Stimulated activated CD8-positive, alpha-beta memory T cell treated with anti-CD3 and anti-CD28 coated beads, Interleukin-2, amount 100 ng/mL, for 48 hours (primary cell): ENCODE measurements around the gene RDH5.

ENCODE experiments used
- DNase-seq, 2 donors: peaks; one replicate each; pipeline ENCODE4 v3.0.0-alpha.2; 2020; ENCODE audit warnings: low read depth in 2 of 2

The RDH5 gene

DNA sequence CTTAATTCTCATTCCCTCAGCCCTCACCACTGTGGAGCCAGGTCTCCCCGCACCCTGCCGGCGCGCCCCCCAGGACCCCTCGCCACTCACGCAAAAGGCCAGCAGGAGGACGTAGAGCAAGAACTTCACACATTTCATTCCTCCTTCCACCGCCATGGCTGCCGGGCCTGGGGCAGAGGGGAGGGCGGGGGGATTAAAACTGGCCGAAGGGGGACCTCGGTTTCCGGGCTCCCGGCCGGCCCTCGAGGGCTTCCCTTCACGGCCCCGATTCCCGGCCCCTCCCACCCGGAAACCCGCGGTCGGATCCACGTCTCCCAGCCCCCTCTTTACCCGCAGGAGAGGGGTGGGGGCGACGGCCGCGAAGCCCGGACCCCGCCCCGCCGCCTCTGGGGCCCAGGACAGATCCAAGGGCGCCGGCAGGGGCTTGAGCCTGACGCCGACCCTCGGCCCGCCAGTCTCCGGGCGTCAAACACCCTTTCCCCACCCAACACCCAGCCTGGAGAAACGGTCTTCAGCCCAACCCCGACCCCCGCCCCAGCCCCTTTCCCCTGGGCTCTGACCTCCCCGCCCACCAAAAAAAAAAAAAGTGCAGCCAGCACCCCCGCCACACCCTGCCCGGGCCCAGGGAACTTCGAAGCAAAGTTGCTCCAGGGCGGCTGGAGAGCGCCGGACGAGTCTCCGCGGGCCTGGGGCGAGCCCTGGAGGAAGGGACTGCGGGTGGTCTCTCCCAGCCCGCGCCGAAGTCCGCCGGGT, 8.2 kb downstream of the RDH5 start:
- DNase-seq, result no peak

GRCh38 chr12:55728939-55729818, 9.0 kb downstream of the RDH5 start, which contains the start of gene CD63:
TSS of gene CD63 (minus strand) at chr12:55729009. CDS start at chr12:55728341, 668 bp downstream.
- peak; percentile 76 to 80 for DNase-seq

DNA sequence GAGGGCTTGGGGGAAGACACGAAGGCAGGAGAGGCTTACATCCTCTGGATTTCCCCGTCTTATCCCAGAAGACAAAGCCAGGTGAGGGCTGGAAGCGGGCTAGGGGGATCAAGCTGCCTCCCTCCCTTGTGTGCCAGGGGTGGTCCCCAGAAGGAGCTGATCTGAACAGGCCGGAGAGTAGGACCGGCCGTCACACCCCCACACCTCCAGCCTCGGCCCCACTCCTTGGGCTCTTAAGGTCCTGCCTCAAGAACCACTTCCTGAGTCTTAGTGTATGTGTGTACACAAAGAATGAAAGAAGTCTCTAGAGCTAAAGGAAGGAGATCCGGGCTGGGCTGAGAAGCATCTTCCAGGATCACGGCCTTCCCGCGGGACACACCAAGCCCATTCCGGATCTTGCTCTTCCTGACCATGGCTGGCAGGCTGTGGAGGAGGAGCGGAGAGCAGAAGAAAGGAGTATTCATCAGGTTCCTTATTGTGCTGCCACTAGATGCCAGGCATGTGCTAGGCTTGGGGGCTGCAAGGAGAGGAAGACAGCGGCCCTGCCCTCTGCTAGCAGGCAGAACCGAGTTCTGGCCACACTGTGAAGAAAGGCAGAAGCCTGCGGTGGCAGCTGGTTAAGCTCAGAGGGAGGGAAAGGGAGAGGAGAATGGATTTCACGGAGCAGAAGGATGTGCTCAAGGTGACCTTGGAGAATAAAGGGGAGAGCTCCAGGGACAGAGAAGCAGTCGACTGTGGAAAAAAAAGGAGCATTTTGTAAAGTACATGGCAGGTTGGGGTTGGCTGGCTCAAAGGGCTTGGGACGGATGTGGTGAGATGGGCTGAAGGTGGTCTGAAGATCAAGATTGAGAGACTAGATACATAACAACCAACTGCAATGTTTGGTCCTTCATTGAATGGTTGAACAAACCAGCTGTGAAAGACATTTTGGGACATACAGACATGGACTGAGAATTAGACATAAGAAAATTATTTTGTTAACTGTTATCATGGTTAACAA, 9.9 kb downstream of the RDH5 start:
- DNase-seq, result no peak

- DNase-seq, result no peak
Observed at GRCh38 chr12:55732288-55732687, 12.1 kb downstream of the RDH5 start.

GRCh38 chr12:55733021-55733555, 12.9 kb downstream of the RDH5 start:
- no peak for DNase-seq

- DNase-seq, result no peak
Observed at GRCh38 chr12:55733858-55734257, 13.7 kb downstream of the RDH5 start.

GRCh38 chr12:55734595-55734994, 14.4 kb downstream of the RDH5 start:
- DNase-seq, result no peak

- DNase-seq, result no peak
Observed at GRCh38 chr12:55736076-55736475, 15.9 kb downstream of the RDH5 start.

- peak in 1 of 2 donors; percentile 46 for DNase-seq
Observed at GRCh38 chr12:55736780-55737580, 16.8 kb downstream of the RDH5 start.

DNA sequence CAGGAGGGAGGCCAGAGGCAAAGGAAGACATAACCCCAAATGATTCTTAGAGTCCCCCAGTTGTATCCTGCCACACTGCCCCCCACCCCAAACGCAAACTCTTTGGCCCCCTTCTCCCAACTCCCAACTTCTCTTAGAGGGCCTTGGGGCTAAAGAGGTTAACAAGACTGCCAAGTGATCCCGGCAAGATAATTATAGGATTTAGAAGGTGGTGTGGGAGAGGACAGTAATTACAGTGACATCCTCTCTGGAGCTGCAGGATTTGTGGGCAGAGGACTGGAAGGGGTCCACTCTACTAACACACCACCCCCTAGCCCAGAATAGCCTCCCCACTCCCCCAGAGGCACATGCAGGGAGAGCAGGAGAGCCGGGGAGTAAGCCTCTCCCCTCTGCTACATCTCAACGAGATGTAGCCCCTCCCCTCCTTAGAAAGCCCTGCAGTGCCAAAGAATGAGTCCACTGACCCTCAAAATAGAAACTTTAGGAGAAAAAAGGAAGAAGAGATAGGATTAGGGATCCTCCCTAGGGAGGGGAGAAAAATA, 17.5 kb downstream of the RDH5 start:
- DNase-seq, result no peak

DNA sequence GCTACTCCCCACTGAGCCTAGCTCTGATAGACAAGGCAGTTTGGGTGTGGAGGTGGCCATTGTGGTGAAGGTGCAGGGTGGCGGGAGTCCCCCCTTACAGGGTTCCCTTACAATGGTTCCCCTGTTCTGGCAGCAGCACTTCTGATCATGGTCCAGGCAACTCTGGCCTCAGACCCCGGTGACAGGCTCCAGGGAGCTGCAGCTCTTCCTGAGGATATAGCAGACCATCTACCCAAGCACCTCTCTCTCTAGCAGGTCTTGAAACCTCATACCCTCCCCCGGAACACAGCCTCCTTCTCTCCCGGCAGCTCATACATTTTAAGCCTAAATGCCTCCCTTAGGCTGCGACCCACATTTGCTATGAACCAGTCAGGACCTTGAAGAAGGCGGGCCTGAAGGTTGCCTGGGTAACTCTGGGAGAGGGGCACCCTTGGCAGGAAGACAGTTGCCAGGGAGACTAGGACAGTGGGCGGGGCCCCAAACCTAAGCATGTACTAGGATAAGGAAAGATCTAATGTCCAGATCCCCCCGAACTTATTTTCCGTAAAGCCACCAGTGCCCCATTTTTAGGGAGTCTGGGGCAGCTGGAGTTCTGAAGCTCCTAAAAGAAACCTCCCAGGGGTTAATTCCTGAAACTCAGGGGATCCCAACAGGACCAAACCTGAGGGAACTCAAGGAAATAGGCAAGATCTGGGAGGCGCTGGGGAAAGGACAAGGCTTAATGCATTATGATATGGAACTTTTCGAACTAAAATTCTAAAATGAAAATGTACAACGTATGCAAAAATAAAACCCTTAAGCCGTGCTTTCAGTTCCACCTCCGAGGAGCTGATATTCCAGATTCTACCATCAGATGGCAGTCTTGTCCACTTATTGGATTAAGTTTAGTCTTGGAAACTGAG, 18.2 kb downstream of the RDH5 start:
- DNase-seq, result peak; percentile 57 to 77

GRCh38 chr12:55739025-55739378, 18.8 kb downstream of the RDH5 start:
- DNase-seq, result no peak

DNA sequence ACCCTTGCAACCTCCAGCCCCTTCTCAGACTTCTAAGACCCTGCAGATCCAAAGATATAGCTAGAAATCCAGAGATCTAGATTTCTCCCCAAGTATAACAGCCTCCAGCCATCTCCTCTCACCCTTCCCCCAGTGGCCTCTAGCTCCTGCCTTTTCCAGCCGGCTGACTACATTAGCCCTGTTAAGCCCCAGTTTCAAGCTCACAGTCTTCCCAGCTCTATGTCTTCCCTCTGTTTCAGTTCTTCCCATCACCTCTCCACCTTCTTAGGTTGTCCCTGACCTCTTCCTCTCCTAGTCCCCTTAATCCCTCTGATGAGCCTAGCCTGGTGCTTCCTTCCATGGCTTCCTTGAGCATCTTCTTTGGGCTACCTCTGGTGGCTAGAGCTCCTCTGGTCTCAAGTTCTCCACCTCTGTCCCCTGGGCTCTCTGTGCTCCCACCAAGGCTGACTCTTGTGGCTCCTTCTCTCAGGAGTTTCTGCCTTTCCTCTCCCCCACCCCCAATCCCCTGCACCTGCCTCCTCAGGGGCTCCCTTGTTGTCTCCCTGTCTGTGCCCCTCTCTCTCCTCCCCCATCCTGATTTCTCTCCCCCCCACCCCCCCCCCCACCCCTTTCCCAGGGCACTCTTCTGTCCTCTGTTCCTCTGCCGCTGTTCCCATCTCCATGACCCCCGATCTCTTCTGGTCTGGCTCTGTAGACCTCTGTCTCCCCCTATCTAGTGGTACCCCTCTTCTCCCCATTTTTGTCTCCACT, 21.9 kb downstream of the RDH5 start:
- DNase-seq, result no peak

- DNase-seq, result peak; percentile 52 to 63
Observed at GRCh38 chr12:55742719-55743405, 22.7 kb downstream of the RDH5 start, which contains the start of gene GDF11. TSS of gene GDF11 (plus strand) at chr12:55743122. CDS start at chr12:55743317, 195 bp downstream.

DNA sequence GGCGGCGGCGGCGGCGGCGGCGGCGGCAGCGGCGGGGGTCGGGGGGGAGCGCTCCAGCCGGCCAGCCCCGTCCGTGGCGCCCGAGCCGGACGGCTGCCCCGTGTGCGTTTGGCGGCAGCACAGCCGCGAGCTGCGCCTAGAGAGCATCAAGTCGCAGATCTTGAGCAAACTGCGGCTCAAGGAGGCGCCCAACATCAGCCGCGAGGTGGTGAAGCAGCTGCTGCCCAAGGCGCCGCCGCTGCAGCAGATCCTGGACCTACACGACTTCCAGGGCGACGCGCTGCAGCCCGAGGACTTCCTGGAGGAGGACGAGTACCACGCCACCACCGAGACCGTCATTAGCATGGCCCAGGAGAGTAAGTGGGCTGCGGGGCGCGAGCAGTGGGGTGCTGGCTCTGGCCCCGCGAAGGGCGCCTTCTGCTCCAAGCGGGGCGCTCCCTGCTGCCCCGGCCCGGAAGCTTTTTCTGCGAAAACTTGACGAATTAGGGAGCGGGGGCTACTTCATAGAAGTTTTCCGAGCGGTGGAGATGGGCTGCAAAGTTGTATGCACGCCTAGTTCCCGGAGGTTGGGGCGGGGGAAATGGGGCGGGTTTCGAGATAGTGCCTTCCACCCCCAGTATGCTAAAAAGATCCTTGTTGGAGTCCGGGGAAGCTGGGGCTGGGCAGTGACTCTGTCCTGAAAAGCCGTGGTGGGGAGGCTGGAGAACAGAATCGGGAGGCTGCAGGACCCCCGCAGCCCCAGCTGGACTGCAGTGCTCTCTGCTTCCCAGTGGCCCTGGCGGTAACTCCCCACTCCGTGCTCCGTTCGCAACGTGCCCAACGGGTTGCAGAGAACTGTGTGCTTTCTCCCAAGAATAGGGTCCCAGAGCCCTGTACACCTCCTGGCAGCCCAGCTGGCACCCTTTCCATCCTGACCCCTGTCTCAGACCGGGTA, 23.5 kb downstream of the RDH5 start:
- DNase-seq, result no peak

- DNase-seq, result no peak
Observed at GRCh38 chr12:55744340-55745030, 24.3 kb downstream of the RDH5 start.
